Endothelial cell of umbilical vein (primary cell): ENCODE measurements around the gene PKD2L1.

ENCODE experiments used
- EZH2 ChIP-seq: IDR thresholded peaks from 2 replicates; pipeline ENCODE4 v1.6.1; 2012; ENCODE audit warnings: borderline replicate concordance, low read depth, mild to moderate bottlenecking, moderate library complexity, low read length, inconsistent platforms; ENCODE audit not compliant: severe bottlenecking
- GATA2 ChIP-seq: IDR thresholded peaks from 2 replicates; pipeline ENCODE4 v1.7.0; 2011; ENCODE audit warnings: low read depth, mild to moderate bottlenecking, moderate library complexity, mixed read lengths, low read length; ENCODE audit not compliant: insufficient read length, insufficient read depth
- JUN ChIP-seq: IDR thresholded peaks from 2 replicates; pipeline ENCODE4 v1.6.1; 2011; ENCODE audit warnings: borderline replicate concordance, low read depth; ENCODE audit not compliant: insufficient read length, insufficient read depth
- MYC ChIP-seq: IDR thresholded peaks from one replicate; pipeline ENCODE4 v1.6.1; 2011; ENCODE audit warnings: mild to moderate bottlenecking, low read depth, low read length
- POLR2A ChIP-seq: IDR thresholded peaks from 2 replicates; pipeline ENCODE4 v1.6.1; 2012; ENCODE audit warnings: low read depth, mild to moderate bottlenecking, control low read depth, low read length
- POLR2AphosphoS5 ChIP-seq: IDR thresholded peaks from 2 replicates; pipeline ENCODE4 v1.6.1; 2012; ENCODE audit warnings: low read depth, mild to moderate bottlenecking, control low read depth, low read length, moderate library complexity; ENCODE audit not compliant: insufficient read depth
- TF ChIP-seq, protein P1 (sequence below), 2 donors: IDR thresholded peaks; 1 replicate in 1 of 2; 2 replicates in 1 of 2; pipeline ENCODE4 v1.5.1; 2011; ENCODE audit warnings: low read length in 2 of 2, mild to moderate bottlenecking in 2 of 2, moderate library complexity in 2 of 2, control low read depth in 1 of 2, inconsistent platforms in 1 of 2, low read depth in 1 of 2; ENCODE audit not compliant: insufficient read depth in 1 of 2; ENCODE audit errors: extremely low read depth in 1 of 2
- TF ChIP-seq, protein P2 (sequence below): IDR thresholded peaks from 2 replicates; pipeline ENCODE4 v1.6.1; 2011; ENCODE audit not compliant: insufficient read depth, insufficient read length

DNA sequence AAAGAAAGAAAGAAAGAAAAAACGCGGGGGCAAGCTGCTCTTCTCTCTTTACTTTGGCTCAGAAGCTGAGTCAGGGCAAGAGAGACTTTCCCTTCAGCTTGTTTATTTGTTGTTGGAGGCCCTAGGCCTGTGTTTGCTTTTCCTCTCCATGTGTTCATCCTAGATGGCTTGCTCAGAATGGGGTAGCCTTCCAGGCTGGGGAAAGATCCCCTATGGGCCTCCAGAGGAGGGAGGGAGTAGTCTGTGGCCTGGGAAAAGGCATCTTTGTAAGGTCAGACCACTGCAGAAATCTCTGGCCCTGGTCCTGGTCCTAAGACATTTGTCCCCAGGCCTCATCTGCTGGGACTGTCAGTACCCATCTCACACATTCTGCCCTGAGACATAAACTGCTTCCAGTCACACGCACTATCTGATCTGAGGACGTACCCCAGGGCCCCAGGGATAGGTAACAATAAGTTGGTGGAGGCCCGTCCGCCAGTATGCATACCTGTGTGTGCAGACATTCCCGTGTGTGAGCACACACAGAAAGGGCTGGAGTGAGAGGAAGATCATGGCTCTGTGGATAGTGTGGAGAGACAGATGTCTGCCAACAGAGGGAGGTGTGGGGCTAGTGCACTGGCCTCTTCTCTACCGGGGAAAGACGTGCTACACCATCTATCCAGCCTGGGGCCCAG, 12.1 kb upstream of the PKD2L1 start:
- TF ChIP-seq EZH2: no peak
- TF ChIP-seq, protein P1, sequence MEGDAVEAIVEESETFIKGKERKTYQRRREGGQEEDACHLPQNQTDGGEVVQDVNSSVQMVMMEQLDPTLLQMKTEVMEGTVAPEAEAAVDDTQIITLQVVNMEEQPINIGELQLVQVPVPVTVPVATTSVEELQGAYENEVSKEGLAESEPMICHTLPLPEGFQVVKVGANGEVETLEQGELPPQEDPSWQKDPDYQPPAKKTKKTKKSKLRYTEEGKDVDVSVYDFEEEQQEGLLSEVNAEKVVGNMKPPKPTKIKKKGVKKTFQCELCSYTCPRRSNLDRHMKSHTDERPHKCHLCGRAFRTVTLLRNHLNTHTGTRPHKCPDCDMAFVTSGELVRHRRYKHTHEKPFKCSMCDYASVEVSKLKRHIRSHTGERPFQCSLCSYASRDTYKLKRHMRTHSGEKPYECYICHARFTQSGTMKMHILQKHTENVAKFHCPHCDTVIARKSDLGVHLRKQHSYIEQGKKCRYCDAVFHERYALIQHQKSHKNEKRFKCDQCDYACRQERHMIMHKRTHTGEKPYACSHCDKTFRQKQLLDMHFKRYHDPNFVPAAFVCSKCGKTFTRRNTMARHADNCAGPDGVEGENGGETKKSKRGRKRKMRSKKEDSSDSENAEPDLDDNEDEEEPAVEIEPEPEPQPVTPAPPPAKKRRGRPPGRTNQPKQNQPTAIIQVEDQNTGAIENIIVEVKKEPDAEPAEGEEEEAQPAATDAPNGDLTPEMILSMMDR (IDR thresholded peaks at IDR 0.05; ENCODE audit: extremely low read depth in 1 of 2, insufficient read depth in 1 of 2, low read depth in 1 of 2, low read length in 2 of 2): peak; percentile 64 to 84
- TF ChIP-seq, protein P2, sequence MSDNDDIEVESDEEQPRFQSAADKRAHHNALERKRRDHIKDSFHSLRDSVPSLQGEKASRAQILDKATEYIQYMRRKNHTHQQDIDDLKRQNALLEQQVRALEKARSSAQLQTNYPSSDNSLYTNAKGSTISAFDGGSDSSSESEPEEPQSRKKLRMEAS: no peak
- no peak for TF ChIP-seq POLR2A
- no peak for TF ChIP-seq POLR2AphosphoS5
- TF ChIP-seq GATA2: no peak
- no peak for TF ChIP-seq MYC
- no peak for TF ChIP-seq JUN
